GM23338 (cell line): ENCODE results near the gene CHD9NB. TPM values are rescaled to one million over a fixed set of nuclear protein-coding genes. Genes with fewer than 3 reads are reported as not detected.
"Not testable (repeated sequence)": the region's sequence is repeated elsewhere in the genome, so short reads cannot be mapped to it uniquely, and the experiment has no call there.

Experiments
- ATAC-seq: fragments of 200-7000 bp; cut with Tn5 transposase; 3 replicates; pipeline ENCODE4 v1.9.1; 2020
- DNase-seq: peaks from one replicate; pipeline ENCODE4 v3.0.0-alpha.2; 2015; ENCODE audit warnings: low spot score
- H2AFZ ChIP-seq: fragments of 200-600 bp; sonication (generic); 2 replicates; pipeline ENCODE4 v1.8.0; 2016; ENCODE audit warnings: antibody characterized with exemption, mild to moderate bottlenecking, moderate library complexity
- H3F3A ChIP-seq: fragments of 200-600 bp; sonication (generic); replicated peaks from 2 replicates; pipeline ENCODE4 v1.8.0; 2017; ENCODE audit warnings: antibody characterized with exemption, mixed run types, low read depth
- H3K27ac ChIP-seq: fragments of 200-600 bp; sonication (generic); 2 replicates; pipeline ENCODE4 v1.6.1; 2016; ENCODE audit warnings: low read depth
- H3K27me3 ChIP-seq: fragments of 200-600 bp; sonication (generic); 2 replicates; pipeline ENCODE4 v1.8.0; 2016; ENCODE audit warnings: mild to moderate bottlenecking, mixed run types, moderate library complexity; ENCODE audit not compliant: insufficient read depth
- H3K36me3 ChIP-seq: fragments of 200-600 bp; sonication (generic); 2 replicates; pipeline ENCODE4 v1.8.0; 2016; ENCODE audit warnings: mild to moderate bottlenecking; ENCODE audit not compliant: insufficient read depth
- H3K4me1 ChIP-seq: fragments of 200-600 bp; sonication (generic); 2 replicates; pipeline ENCODE4 v1.8.0; 2016; ENCODE audit warnings: mild to moderate bottlenecking, moderate library complexity; ENCODE audit not compliant: insufficient read depth
- H3K4me2 ChIP-seq: fragments of 200-600 bp; sonication (generic); 2 replicates; pipeline ENCODE4 v1.7.1; 2017; ENCODE audit warnings: mixed run types
- H3K4me3 ChIP-seq: fragments of 200-600 bp; sonication (generic); 2 replicates; pipeline ENCODE4 v1.6.1; 2016; ENCODE audit warnings: mixed run types
- H3K79me2 ChIP-seq: fragments of 200-600 bp; sonication (generic); replicated peaks from 2 replicates; pipeline ENCODE4 v1.8.0; 2017; ENCODE audit warnings: mild to moderate bottlenecking; ENCODE audit not compliant: insufficient read depth
- H3K9me2 ChIP-seq: fragments of 200-600 bp; sonication (generic); 2 replicates; pipeline ENCODE4 v1.8.0; 2017; ENCODE audit not compliant: insufficient read depth
- H4K20me1 ChIP-seq: fragments of 200-600 bp; sonication (generic); replicated peaks from 2 replicates; pipeline ENCODE4 v1.8.0; 2017; ENCODE audit warnings: mild to moderate bottlenecking; ENCODE audit not compliant: insufficient read depth
- H3K27ac Mint-ChIP-seq: 2 replicates; pipeline ENCODE4 v1.8.0; 2020; ENCODE audit warnings: inconsistent platforms, mild to moderate bottlenecking, moderate library complexity, mixed read lengths
- H3K27me3 Mint-ChIP-seq: 3 replicates; pipeline ENCODE4 v1.8.0; 2022; ENCODE audit warnings: low read depth, mild to moderate bottlenecking, moderate library complexity, mixed read lengths, inconsistent platforms; ENCODE audit not compliant: insufficient read depth, poor library complexity
- H3K36me3 Mint-ChIP-seq: 3 replicates; pipeline ENCODE4 v1.8.0; 2021; ENCODE audit warnings: low read depth, mild to moderate bottlenecking, inconsistent platforms, moderate library complexity, mixed read lengths
- H3K4me1 Mint-ChIP-seq: 3 replicates; pipeline ENCODE4 v1.8.0; 2020; ENCODE audit warnings: mild to moderate bottlenecking, inconsistent platforms, mixed read lengths
- H3K4me3 Mint-ChIP-seq: 3 replicates; pipeline ENCODE4 v1.8.0; 2021; ENCODE audit warnings: moderate library complexity, mild to moderate bottlenecking, inconsistent platforms, mixed read lengths
- H3K9me3 Mint-ChIP-seq: 3 replicates; pipeline ENCODE4 v1.8.0; 2020; ENCODE audit warnings: moderate library complexity, mild to moderate bottlenecking, inconsistent platforms, mixed read lengths
- CREB1 ChIP-seq: fragments of 250-450 bp; sonication (Bioruptor Pico); IDR thresholded peaks from 2 replicates; pipeline ENCODE4 v1.5.0; 2020; ENCODE audit warnings: low read depth, mild to moderate bottlenecking, moderate library complexity
- EZH2 ChIP-seq: fragments of 200-600 bp; sonication (generic); IDR thresholded peaks from one replicate; pipeline ENCODE4 v1.8.0; 2017; ENCODE audit warnings: antibody characterized with exemption, mild to moderate bottlenecking, low read depth; ENCODE audit not compliant: unreplicated experiment
- EZH2phosphoT487 ChIP-seq: fragments of 200-600 bp; sonication (generic); IDR thresholded peaks from one replicate; pipeline ENCODE4 v1.8.1; 2018; ENCODE audit warnings: antibody characterized with exemption; ENCODE audit not compliant: unreplicated experiment
- JUNB ChIP-seq: IDR thresholded peaks from one replicate; pipeline ENCODE4 v1.6.1; 2016; ENCODE audit warnings: antibody characterized with exemption; ENCODE audit not compliant: unreplicated experiment
- NANOG ChIP-seq: IDR thresholded peaks from 2 replicates; pipeline ENCODE4 v1.6.1; 2016; ENCODE audit warnings: antibody characterized with exemption, borderline replicate concordance
- POLR2AphosphoS5 ChIP-seq: IDR thresholded peaks from 2 replicates; pipeline ENCODE4 v1.6.1; 2016; ENCODE audit warnings: antibody characterized with exemption, low read depth
- STAT1 ChIP-seq: IDR thresholded peaks from one replicate; pipeline ENCODE4 v1.6.1; 2016; ENCODE audit warnings: antibody characterized with exemption; ENCODE audit not compliant: unreplicated experiment
- ZNF114 ChIP-seq: fragments of 250-450 bp; sonication (Bioruptor Pico); IDR thresholded peaks from 2 replicates; pipeline ENCODE4 v1.5.0; 2020; ENCODE audit warnings: mild to moderate bottlenecking, moderate library complexity
- ZNF331 ChIP-seq: fragments of 250-450 bp; sonication (Bioruptor Pico); IDR thresholded peaks from 2 replicates; pipeline ENCODE4 v1.5.0; 2020; ENCODE audit warnings: low read depth, mild to moderate bottlenecking, moderate library complexity
- polyA plus RNA-seq: library from polyadenylated mRNA; unstranded; fragments of >200 nt; fragmentation: Nextera tagmentation; extraction: Ambion mirVana; gene quantifications from 2 replicates; pipeline ENCODE4 v1.2.1, GENCODE V29; 2016
- total RNA-seq: library from RNA; depleted of rRNA; stranded (reverse); fragments of >200 nt; shearing (Covaris generic); gene quantifications from 2 replicates; pipeline ENCODE4 v1.2.3, GENCODE V29; 2014
- TF ChIP-seq, protein P1 (sequence below): IDR thresholded peaks from 2 replicates; pipeline ENCODE4 v1.6.1; 2016; ENCODE audit warnings: antibody characterized with exemption
- TF ChIP-seq, protein P2 (sequence below), 2 experiments: fragments of 200-600 bp in 1 of 2; sonication (generic) in 1 of 2; conservative IDR thresholded peaks; 2 replicates each; pipeline versions ENCODE4 v1.5.1 to v1.6.1; 2016 to 2017; ENCODE audit warnings: antibody characterized with exemption in 2 of 2, low read depth in 2 of 2, mild to moderate bottlenecking in 2 of 2, moderate library complexity in 1 of 2
- TF ChIP-seq, protein P3 (sequence below): IDR thresholded peaks from one replicate; pipeline ENCODE4 v1.6.1; 2018; ENCODE audit warnings: antibody characterized with exemption; ENCODE audit not compliant: unreplicated experiment

CHD9NB gene
- total and polyA plus RNA-seq, 2 experiments from 2014 or later, result 1.7 to 4.2 TPM

DNA sequence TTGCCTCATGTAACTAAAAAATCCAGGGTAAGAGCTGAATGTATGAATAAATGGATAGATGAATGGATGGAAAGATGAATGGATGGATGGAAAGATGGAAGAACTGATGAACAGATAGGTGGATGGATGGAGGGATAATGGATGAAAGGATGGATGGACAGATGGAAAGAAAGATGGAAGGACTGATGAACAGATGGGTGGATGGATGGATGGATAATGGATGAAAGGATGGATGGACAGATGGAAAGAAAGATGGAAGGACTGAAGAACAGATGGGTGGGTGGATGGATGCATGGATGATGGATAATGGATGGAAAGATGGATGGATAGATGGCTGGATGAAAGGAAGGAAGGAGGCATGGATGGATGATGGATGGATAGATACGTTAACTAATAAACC is 11.9 kb downstream of the CHD9NB start (continued):
- TF ChIP-seq ZNF331 (CRISPR knock-in tag) (no peak), CREB1 (CRISPR knock-in tag) (no peak), EZH2phosphoT487 (no peak), STAT1 (no peak), JUNB (no peak), POLR2AphosphoS5 (no peak), NANOG (no peak), ZNF114 (CRISPR knock-in tag) (no peak), EZH2 (no peak)
- TF ChIP-seq, protein P1, sequence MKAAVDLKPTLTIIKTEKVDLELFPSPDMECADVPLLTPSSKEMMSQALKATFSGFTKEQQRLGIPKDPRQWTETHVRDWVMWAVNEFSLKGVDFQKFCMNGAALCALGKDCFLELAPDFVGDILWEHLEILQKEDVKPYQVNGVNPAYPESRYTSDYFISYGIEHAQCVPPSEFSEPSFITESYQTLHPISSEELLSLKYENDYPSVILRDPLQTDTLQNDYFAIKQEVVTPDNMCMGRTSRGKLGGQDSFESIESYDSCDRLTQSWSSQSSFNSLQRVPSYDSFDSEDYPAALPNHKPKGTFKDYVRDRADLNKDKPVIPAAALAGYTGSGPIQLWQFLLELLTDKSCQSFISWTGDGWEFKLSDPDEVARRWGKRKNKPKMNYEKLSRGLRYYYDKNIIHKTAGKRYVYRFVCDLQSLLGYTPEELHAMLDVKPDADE, result no peak
- TF ChIP-seq, protein P2, sequence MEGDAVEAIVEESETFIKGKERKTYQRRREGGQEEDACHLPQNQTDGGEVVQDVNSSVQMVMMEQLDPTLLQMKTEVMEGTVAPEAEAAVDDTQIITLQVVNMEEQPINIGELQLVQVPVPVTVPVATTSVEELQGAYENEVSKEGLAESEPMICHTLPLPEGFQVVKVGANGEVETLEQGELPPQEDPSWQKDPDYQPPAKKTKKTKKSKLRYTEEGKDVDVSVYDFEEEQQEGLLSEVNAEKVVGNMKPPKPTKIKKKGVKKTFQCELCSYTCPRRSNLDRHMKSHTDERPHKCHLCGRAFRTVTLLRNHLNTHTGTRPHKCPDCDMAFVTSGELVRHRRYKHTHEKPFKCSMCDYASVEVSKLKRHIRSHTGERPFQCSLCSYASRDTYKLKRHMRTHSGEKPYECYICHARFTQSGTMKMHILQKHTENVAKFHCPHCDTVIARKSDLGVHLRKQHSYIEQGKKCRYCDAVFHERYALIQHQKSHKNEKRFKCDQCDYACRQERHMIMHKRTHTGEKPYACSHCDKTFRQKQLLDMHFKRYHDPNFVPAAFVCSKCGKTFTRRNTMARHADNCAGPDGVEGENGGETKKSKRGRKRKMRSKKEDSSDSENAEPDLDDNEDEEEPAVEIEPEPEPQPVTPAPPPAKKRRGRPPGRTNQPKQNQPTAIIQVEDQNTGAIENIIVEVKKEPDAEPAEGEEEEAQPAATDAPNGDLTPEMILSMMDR (conservative IDR thresholded peaks at IDR 0.05; ENCODE audit: low read depth in 2 of 2), result no peak
- TF ChIP-seq, protein P3, sequence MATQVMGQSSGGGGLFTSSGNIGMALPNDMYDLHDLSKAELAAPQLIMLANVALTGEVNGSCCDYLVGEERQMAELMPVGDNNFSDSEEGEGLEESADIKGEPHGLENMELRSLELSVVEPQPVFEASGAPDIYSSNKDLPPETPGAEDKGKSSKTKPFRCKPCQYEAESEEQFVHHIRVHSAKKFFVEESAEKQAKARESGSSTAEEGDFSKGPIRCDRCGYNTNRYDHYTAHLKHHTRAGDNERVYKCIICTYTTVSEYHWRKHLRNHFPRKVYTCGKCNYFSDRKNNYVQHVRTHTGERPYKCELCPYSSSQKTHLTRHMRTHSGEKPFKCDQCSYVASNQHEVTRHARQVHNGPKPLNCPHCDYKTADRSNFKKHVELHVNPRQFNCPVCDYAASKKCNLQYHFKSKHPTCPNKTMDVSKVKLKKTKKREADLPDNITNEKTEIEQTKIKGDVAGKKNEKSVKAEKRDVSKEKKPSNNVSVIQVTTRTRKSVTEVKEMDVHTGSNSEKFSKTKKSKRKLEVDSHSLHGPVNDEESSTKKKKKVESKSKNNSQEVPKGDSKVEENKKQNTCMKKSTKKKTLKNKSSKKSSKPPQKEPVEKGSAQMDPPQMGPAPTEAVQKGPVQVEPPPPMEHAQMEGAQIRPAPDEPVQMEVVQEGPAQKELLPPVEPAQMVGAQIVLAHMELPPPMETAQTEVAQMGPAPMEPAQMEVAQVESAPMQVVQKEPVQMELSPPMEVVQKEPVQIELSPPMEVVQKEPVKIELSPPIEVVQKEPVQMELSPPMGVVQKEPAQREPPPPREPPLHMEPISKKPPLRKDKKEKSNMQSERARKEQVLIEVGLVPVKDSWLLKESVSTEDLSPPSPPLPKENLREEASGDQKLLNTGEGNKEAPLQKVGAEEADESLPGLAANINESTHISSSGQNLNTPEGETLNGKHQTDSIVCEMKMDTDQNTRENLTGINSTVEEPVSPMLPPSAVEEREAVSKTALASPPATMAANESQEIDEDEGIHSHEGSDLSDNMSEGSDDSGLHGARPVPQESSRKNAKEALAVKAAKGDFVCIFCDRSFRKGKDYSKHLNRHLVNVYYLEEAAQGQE, result no peak

DNA sequence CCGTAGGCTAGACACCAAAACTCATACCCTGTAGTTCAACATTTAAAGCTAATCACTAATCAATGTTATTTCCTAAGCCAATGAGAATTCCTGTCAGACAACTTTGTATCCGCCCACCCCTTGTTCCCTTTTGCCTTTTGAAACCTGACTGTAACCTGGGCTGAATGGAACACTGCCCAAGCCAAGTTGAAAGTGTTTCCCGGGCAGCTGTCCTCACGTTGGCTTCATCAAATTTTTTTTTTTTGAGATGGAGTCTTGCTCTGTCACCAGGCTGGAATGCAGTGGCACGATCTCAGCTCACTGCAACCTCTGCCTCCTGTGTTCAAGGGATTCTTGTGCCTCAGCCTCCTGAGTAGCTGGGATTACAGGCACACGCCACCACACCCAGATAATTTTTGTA is 16.0 kb downstream of the CHD9NB start:
- not testable (repeated sequence) for H4K20me1 ChIP-seq, H3K4me3 ChIP-seq, H3K27ac ChIP-seq, H3K27ac Mint-ChIP-seq, H3K27me3 ChIP-seq, H3K36me3 ChIP-seq, H3K4me3 Mint-ChIP-seq, H3K27me3 Mint-ChIP-seq, ATAC-seq, DNase-seq, H3F3A ChIP-seq, H3K79me2 ChIP-seq, H3K4me2 ChIP-seq, H2AFZ ChIP-seq
- peaks cover 45% of the 10 kb centered on the region for H3K36me3 Mint-ChIP-seq
- peaks cover 14% of the 10 kb centered on the region for H3K9me2 ChIP-seq
- peaks cover 19% of the 10 kb centered on the region for H3K4me1 ChIP-seq
- H3K9me3 Mint-ChIP-seq, result peaks cover 43% of the 10 kb centered on the region
- H3K4me1 Mint-ChIP-seq, result peaks cover 20% of the 10 kb centered on the region
